GM10248 (cell line): ENCODE results near the gene COTL1.
A peak's percentile ranks its signal among the peaks of the same experiment; 100 is the strongest.

ENCODE experiments used
- CTCF ChIA-PET: fragments of 300-600 bp; sonication (Branson Sonifier 250); formaldehyde crosslinking; extraction: SDS; loops from one replicate; lab custom pipeline; 2021; ENCODE audit warnings: antibody characterized with exemption; lab: Yijun Ruan, JAX
- POLR2A ChIA-PET: fragments of 350-650 bp; sonication (Branson Sonifier 250); formaldehyde crosslinking; extraction: SDS; loops from one replicate; lab custom pipeline; 2020; ENCODE audit warnings: antibody characterized with exemption; lab: Yijun Ruan, JAX
- DNase-seq: peaks from one replicate; pipeline ENCODE4 v3.0.0; 2012; ENCODE audit errors: extremely low spot score
- CTCF ChIP-seq: IDR thresholded peaks from 2 replicates; pipeline ENCODE4 v1.5.1; 2012; ENCODE audit warnings: mild to moderate bottlenecking, low read depth; ENCODE audit errors: extremely low read depth, missing control alignments, control extremely low read depth

Gene COTL1

GRCh38 chr16:84600343-84601229, 17.3 kb downstream of the COTL1 start:
- POLR2A ChIA-PET: interaction anchor here (1.2 to 1.8 kb wide), 3 partner anchors 15 to 86 kb away, joined by 4 to 6 read pairs (median 5); no protein-coding TSS in a partner anchor
- no peak for TF ChIP-seq CTCF
- CTCF ChIA-PET: interaction anchor here (0.6 to 8.5 kb wide), 12 partner anchors 8 to 138 kb away, joined by 3 to 43 read pairs (median 6); no protein-coding TSS in a partner anchor
- DNase-seq: peak; percentile 79

DNA sequence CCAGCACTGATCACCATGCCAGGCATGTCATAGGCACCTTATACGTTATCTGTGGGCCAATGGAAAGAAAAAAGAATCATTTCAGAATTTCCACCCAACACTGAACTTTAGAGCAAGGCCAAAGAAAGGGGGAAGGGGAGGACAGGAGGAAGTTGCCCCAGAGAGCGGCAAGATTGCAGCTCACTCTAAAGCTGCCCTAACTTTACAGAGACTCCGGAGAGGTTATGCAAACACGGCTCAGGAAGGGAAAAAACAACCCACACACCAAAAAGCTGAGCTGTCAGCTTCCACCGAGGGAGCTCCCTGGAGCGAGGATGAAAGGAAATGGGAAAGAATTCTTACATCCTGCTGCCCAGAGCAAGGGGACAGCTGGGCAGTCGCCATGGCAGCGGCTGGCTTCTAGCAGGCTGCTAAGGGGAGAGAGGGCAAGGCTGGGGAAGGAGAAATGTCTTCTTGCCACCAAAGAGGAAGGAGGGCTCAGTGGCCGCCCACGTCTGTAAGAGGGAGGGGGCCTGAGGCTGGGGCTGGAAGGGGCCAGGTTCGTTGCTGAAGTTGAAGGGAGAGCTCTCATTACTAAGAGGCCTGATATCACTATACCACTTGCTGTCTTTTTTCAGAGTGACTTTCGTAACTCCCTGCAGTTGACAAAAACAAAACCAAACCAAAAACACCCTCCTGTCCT, 18.2 kb downstream of the COTL1 start:
- DNase-seq: peak; percentile 71
- ChIA-PET POLR2A (interaction anchor here (1.2 to 1.8 kb wide), 3 partner anchors 14 to 85 kb away, joined by 4 to 6 read pairs (median 5); no protein-coding TSS in a partner anchor), CTCF (interaction anchor here (1.1 to 8.5 kb wide), 10 partner anchors 9 to 139 kb away, joined by 3 to 43 read pairs (median 6); no protein-coding TSS in a partner anchor)
- TF ChIP-seq CTCF: no peak

- POLR2A ChIA-PET: interaction anchor here (1.6 kb wide), 1 partner anchor 18 kb away, joined by 5 read pairs; no protein-coding TSS in a partner anchor
- no peak for TF ChIP-seq CTCF
- DNase-seq: no peak
- CTCF ChIA-PET: interaction anchor here (1.3 to 8.5 kb wide), 5 partner anchors 10 to 92 kb away, joined by 5 to 43 read pairs (median 6); no protein-coding TSS in a partner anchor
These were observed 19.5 kb downstream of the COTL1 start for GRCh38 chr16:84598360-84598759.

DNA sequence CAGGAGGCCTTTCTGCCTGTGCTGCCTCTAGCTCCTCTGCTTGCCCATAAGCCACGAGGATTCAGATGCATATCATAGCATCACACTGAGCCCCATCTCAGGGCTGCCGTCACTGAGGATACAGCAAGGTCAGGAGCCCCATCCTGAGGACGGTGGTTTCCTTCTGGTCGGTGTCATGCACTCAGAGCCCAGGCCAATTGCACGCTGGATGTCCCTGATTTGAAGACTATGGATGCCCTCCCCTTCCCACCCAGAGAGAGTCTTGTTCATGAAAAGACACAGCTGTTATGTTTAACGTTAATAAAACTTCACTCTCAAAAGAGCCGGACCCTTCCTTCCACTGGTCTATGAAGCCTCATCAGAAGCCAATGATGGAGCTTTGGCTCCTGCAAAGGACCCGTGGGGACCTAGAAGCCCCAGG, 19.9 kb downstream of the COTL1 start:
- ChIA-PET POLR2A (interaction anchor here (1.6 kb wide), 1 partner anchor 19 kb away, joined by 5 read pairs; no protein-coding TSS in a partner anchor), CTCF (interaction anchor here (1.3 to 8.5 kb wide), 8 partner anchors 10 to 138 kb away, joined by 3 to 43 read pairs (median 6); no protein-coding TSS in a partner anchor)
- no peak for DNase-seq
- no peak for TF ChIP-seq CTCF

DNA sequence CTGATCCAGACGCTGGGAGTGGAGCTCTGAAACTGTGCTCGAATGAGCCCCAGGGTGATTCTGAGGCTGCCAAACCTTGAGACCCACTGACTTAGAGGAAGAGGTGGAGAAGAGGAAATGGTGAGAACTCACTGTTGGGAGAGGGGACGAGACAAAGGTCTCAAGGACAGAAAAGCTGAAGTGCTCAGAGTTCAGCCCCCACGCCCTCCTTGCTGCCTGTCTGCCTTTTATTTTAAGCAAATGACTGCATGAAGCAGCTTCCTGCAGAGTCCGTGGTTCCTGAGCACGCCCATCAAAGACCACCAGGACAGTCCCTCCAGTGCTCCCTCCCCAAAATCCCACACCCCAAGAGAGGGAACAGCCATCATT, 20.4 kb downstream of the COTL1 start:
- POLR2A ChIA-PET: interaction anchor here (1.6 kb wide), 1 partner anchor 19 kb away, joined by 5 read pairs; no protein-coding TSS in a partner anchor

More for the DNA sequence above, 20.4 kb downstream of the COTL1 start:
- DNase-seq: no peak
- CTCF ChIA-PET: interaction anchor here (1.3 to 8.5 kb wide), 8 partner anchors 10 to 139 kb away, joined by 3 to 43 read pairs (median 6); no protein-coding TSS in a partner anchor
- no peak for TF ChIP-seq CTCF
